Measurements from ENCODE around the gene RAX2. TPM values are rescaled to one million over a fixed set of nuclear protein-coding genes. Genes with fewer than 3 reads are reported as not detected.

RAX2 gene
- total RNA-seq, 1 donor from 2014 or later, result not detected

DNA sequence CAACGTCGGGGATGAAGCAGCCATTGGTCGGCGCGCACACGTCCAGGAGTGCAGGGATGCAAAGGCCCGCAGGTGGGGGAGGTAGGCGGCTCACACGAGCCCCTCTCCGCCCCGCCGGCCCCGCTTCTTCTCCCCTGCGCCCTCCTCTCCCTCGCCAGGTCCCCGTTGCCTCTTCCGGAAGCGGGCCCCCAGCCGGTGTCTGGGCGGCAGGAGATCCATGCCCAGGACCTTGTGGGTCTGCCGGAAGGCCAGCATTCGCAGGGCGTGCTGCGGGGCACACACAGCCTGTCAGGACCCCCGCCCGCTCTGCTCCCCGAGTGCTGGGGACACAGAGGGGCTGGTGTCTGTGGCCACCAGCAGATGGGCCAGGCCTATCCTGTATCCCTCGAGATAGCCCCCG is 33.8 kb upstream of the RAX2 start:
- no peak overlapping the region for H3K4me3 Mint-ChIP-seq (ENCODE audit: low read depth)
- no peak for DNase-seq (ENCODE audit: low spot score, unreplicated experiment)

GRCh38 chr19:3804429-3804828 is 32.4 kb upstream of the RAX2 start:
- Mint-ChIP-seq H3K27me3 (peaks cover 38% of the 10 kb centered on the region), H3K4me3 (ENCODE audit: low read depth) (no peak overlapping the region), H3K4me1 (ENCODE audit: low read depth) (no peaks in the 10 kb centered on the region), H3K9me3 (ENCODE audit: low read depth) (no peaks in the 10 kb centered on the region), H3K36me3 (ENCODE audit: insufficient read depth) (no peaks in the 10 kb centered on the region), H3K27ac (no peak overlapping the region)
- TF ChIP-seq, protein P1, sequence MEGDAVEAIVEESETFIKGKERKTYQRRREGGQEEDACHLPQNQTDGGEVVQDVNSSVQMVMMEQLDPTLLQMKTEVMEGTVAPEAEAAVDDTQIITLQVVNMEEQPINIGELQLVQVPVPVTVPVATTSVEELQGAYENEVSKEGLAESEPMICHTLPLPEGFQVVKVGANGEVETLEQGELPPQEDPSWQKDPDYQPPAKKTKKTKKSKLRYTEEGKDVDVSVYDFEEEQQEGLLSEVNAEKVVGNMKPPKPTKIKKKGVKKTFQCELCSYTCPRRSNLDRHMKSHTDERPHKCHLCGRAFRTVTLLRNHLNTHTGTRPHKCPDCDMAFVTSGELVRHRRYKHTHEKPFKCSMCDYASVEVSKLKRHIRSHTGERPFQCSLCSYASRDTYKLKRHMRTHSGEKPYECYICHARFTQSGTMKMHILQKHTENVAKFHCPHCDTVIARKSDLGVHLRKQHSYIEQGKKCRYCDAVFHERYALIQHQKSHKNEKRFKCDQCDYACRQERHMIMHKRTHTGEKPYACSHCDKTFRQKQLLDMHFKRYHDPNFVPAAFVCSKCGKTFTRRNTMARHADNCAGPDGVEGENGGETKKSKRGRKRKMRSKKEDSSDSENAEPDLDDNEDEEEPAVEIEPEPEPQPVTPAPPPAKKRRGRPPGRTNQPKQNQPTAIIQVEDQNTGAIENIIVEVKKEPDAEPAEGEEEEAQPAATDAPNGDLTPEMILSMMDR (IDR thresholded peaks at IDR 0.05; ENCODE audit: unreplicated experiment), result no peak
- no peak for DNase-seq (ENCODE audit: low spot score, unreplicated experiment)

More for the DNA sequence above, 33.8 kb upstream of the RAX2 start:
- H3K27me3 Mint-ChIP-seq, result peaks cover 31% of the 10 kb centered on the region
- H3K9me3 Mint-ChIP-seq (ENCODE audit: low read depth), result no peaks in the 10 kb centered on the region
- H3K36me3 Mint-ChIP-seq (ENCODE audit: insufficient read depth), result no peaks in the 10 kb centered on the region
- TF ChIP-seq, protein P1 (IDR thresholded peaks at IDR 0.05; ENCODE audit: unreplicated experiment), result no peak
- no peaks in the 10 kb centered on the region for H3K4me1 Mint-ChIP-seq (ENCODE audit: low read depth)
- no peak overlapping the region for H3K27ac Mint-ChIP-seq

- Mint-ChIP-seq H3K4me3 (ENCODE audit: low read depth) (no peak overlapping the region), H3K27ac (no peak overlapping the region), H3K9me3 (ENCODE audit: low read depth) (no peaks in the 10 kb centered on the region), H3K27me3 (peaks cover 42% of the 10 kb centered on the region), H3K36me3 (ENCODE audit: insufficient read depth) (no peaks in the 10 kb centered on the region), H3K4me1 (ENCODE audit: low read depth) (no peaks in the 10 kb centered on the region)
- DNase-seq (ENCODE audit: low spot score, unreplicated experiment), result no peak
- TF ChIP-seq, protein P1 (IDR thresholded peaks at IDR 0.05; ENCODE audit: unreplicated experiment), result no peak
Observed at GRCh38 chr19:3803986-3804385, 32.0 kb upstream of the RAX2 start.

- Mint-ChIP-seq H3K9me3 (ENCODE audit: low read depth) (no peaks in the 10 kb centered on the region), H3K4me1 (ENCODE audit: low read depth) (no peaks in the 10 kb centered on the region), H3K4me3 (ENCODE audit: low read depth) (no peak overlapping the region), H3K27me3 (peaks cover 44% of the 10 kb centered on the region), H3K27ac (no peak overlapping the region), H3K36me3 (ENCODE audit: insufficient read depth) (no peaks in the 10 kb centered on the region)
- DNase-seq (ENCODE audit: low spot score, unreplicated experiment), result no peak
- TF ChIP-seq, protein P1 (IDR thresholded peaks at IDR 0.05; ENCODE audit: unreplicated experiment), result no peak
Observed at GRCh38 chr19:3803114-3803888, 31.3 kb upstream of the RAX2 start.

- Mint-ChIP-seq H3K36me3 (ENCODE audit: insufficient read depth) (no peaks in the 10 kb centered on the region), H3K9me3 (ENCODE audit: low read depth) (peaks cover 5% of the 10 kb centered on the region), H3K4me1 (ENCODE audit: low read depth) (no peaks in the 10 kb centered on the region), H3K27me3 (peaks cover 51% of the 10 kb centered on the region), H3K4me3 (ENCODE audit: low read depth) (no peak overlapping the region), H3K27ac (no peak overlapping the region)
- TF ChIP-seq, protein P1 (IDR thresholded peaks at IDR 0.05; ENCODE audit: unreplicated experiment), result peak; percentile 40
- DNase-seq (ENCODE audit: low spot score, unreplicated experiment), result no peak
Observed at GRCh38 chr19:3801412-3802096, 29.5 kb upstream of the RAX2 start.

Measured in progenitor cell of endocrine pancreas (in vitro differentiated cells).